NCI-H146 (cell line): ENCODE results near the gene MOGAT3.
A peak's percentile ranks its signal among the peaks of the same experiment; 100 is the strongest.

Source experiments
- DNase-seq: peaks from one replicate; lab custom pipeline; 2025; lab: John Stamatoyannopoulos, UW

Gene MOGAT3

GRCh38 chr7:101200862-101201599 lies at the start of gene MOGAT3:
Gene MOGAT3 (minus strand): TSS chr7:101201036. CDS start chr7:101200854, 182 bp downstream.
- DNase-seq: peak; percentile 18

GRCh38 chr7:101250324-101250723 lies 49.5 kb upstream of the MOGAT3 start:
- no peak for DNase-seq

GRCh38 chr7:101248276-101248675 lies 47.4 kb upstream of the MOGAT3 start:
- no peak for DNase-seq

- no peak for DNase-seq
These were observed 44.4 kb upstream of the MOGAT3 start for GRCh38 chr7:101245147-101245668.

GRCh38 chr7:101244375-101245146 lies 43.7 kb upstream of the MOGAT3 start, which contains the start of gene FIS1:
Gene FIS1 (minus strand): TSS chr7:101245081. CDS start chr7:101245004, 77 bp downstream.
- peak; percentile 92 for DNase-seq

- peak; percentile 16 for DNase-seq
These were observed 43.0 kb upstream of the MOGAT3 start for GRCh38 chr7:101243646-101244374.

- no peak for DNase-seq
These were observed 40.9 kb upstream of the MOGAT3 start for GRCh38 chr7:101241443-101242349.

GRCh38 chr7:101241015-101241363 lies 40.2 kb upstream of the MOGAT3 start:
- DNase-seq: no peak

GRCh38 chr7:101240226-101241014 lies 39.6 kb upstream of the MOGAT3 start:
- DNase-seq: no peak

- DNase-seq: no peak
These were observed 39.0 kb upstream of the MOGAT3 start for GRCh38 chr7:101239951-101240220.

GRCh38 chr7:101239191-101239950 lies 38.5 kb upstream of the MOGAT3 start:
- no peak for DNase-seq

- no peak for DNase-seq
These were observed 37.7 kb upstream of the MOGAT3 start for GRCh38 chr7:101238226-101239182.

- DNase-seq: no peak
These were observed 36.6 kb upstream of the MOGAT3 start, which contains the start of gene CLDN15 for GRCh38 chr7:101237206-101238067. Gene CLDN15 (minus strand): TSS chr7:101237802. CDS start chr7:101237581, 221 bp downstream.

GRCh38 chr7:101236292-101236835 lies 35.5 kb upstream of the MOGAT3 start:
- DNase-seq: no peak

- no peak for DNase-seq
These were observed 34.7 kb upstream of the MOGAT3 start for GRCh38 chr7:101235522-101235921.

- no peak for DNase-seq
These were observed 34.2 kb upstream of the MOGAT3 start for GRCh38 chr7:101235050-101235449.

- no peak for DNase-seq
These were observed 33.8 kb upstream of the MOGAT3 start for GRCh38 chr7:101234636-101235035.
